Neural progenitor cell (in vitro differentiated cells): ENCODE measurements around the gene GALK2. TPM values are rescaled to one million over a fixed set of nuclear protein-coding genes. Genes with fewer than 3 reads are reported as not detected.

Experiments used
- DNase-seq: peaks from one replicate; pipeline ENCODE4 v3.0.0-alpha.2; 2016; ENCODE audit warnings: low spot score
- H2AFZ ChIP-seq: fragments of 200-600 bp; sonication (generic); replicated peaks from 2 replicates; pipeline ENCODE4 v1.6.1; 2016; ENCODE audit warnings: antibody characterized with exemption
- H3F3A ChIP-seq: fragments of 200-600 bp; sonication (generic); 2 replicates; pipeline ENCODE4 v1.6.1; 2016; ENCODE audit warnings: antibody characterized with exemption, low read depth
- H3K27ac ChIP-seq: fragments of 200-600 bp; sonication (generic); 2 replicates; pipeline ENCODE4 v1.5.1; 2016; ENCODE audit warnings: mild to moderate bottlenecking
- H3K27me3 ChIP-seq: fragments of 200-600 bp; sonication (generic); 2 replicates; pipeline ENCODE4 v1.6.1; 2016; ENCODE audit warnings: mild to moderate bottlenecking, moderate library complexity
- H3K36me3 ChIP-seq: fragments of 200-600 bp; sonication (generic); 2 replicates; pipeline ENCODE4 v1.5.1; 2016
- H3K4me1 ChIP-seq: fragments of 200-600 bp; sonication (generic); 2 replicates; pipeline ENCODE4 v1.6.1; 2016; ENCODE audit warnings: mixed run types
- H3K4me2 ChIP-seq: fragments of 200-600 bp; sonication (generic); 2 replicates; pipeline ENCODE4 v1.6.1; 2016
- H3K4me3 ChIP-seq: fragments of 200-600 bp; sonication (generic); 2 replicates; pipeline ENCODE4 v1.5.1; 2016
- H3K79me2 ChIP-seq: fragments of 200-600 bp; sonication (generic); 2 replicates; pipeline ENCODE4 v1.6.1; 2016; ENCODE audit warnings: low read depth
- H3K9ac ChIP-seq: fragments of 200-600 bp; sonication (generic); 2 replicates; pipeline ENCODE4 v1.6.1; 2016
- H3K9me3 ChIP-seq: fragments of 200-600 bp; sonication (generic); 2 replicates; pipeline ENCODE4 v1.5.1; 2016; ENCODE audit warnings: low read depth
- H4K20me1 ChIP-seq: fragments of 200-600 bp; sonication (generic); 2 replicates; pipeline ENCODE4 v1.6.1; 2016; ENCODE audit warnings: low read depth
- H3K27ac Mint-ChIP-seq: 3 replicates; pipeline ENCODE4 v1.8.0; 2021; ENCODE audit warnings: mixed read lengths
- H3K27me3 Mint-ChIP-seq: 2 replicates; pipeline ENCODE4 v1.8.0; 2022; ENCODE audit warnings: low read depth, mild to moderate bottlenecking, inconsistent platforms, moderate library complexity, mixed read lengths; ENCODE audit not compliant: insufficient read depth
- H3K36me3 Mint-ChIP-seq: 3 replicates; pipeline ENCODE4 v1.8.0; 2021; ENCODE audit warnings: mixed read lengths
- H3K4me1 Mint-ChIP-seq: 3 replicates; pipeline ENCODE4 v1.8.0; 2021; ENCODE audit warnings: mixed read lengths
- H3K4me3 Mint-ChIP-seq: 3 replicates; pipeline ENCODE4 v1.8.0; 2021; ENCODE audit warnings: mild to moderate bottlenecking, moderate library complexity, mixed read lengths
- H3K9me3 Mint-ChIP-seq: 3 replicates; pipeline ENCODE4 v1.8.0; 2020; ENCODE audit warnings: mixed read lengths
- CTCF ChIP-seq: fragments of 200-600 bp; sonication (generic); IDR thresholded peaks from 2 replicates; pipeline ENCODE4 v1.5.1; 2017; ENCODE audit warnings: antibody characterized with exemption, mild to moderate bottlenecking
- EZH2 ChIP-seq: fragments of 200-600 bp; sonication (generic); IDR thresholded peaks from 2 replicates; pipeline ENCODE4 v1.6.1; 2017; ENCODE audit warnings: antibody characterized with exemption, mild to moderate bottlenecking, moderate library complexity
- EZH2phosphoT487 ChIP-seq: fragments of 200-600 bp; sonication (generic); IDR thresholded peaks from 2 replicates; pipeline ENCODE4 v1.6.1; 2017; ENCODE audit warnings: antibody characterized with exemption
- total RNA-seq: library from RNA; depleted of rRNA; stranded (reverse); fragments of >200 nt; gene quantifications from 2 replicates; pipeline ENCODE4 v1.2.3, GENCODE V29; 2015; ENCODE audit warnings: low replicate concordance

GALK2 gene
- total RNA-seq, 1 donor from 2014 or later = 19.0 TPM

DNA sequence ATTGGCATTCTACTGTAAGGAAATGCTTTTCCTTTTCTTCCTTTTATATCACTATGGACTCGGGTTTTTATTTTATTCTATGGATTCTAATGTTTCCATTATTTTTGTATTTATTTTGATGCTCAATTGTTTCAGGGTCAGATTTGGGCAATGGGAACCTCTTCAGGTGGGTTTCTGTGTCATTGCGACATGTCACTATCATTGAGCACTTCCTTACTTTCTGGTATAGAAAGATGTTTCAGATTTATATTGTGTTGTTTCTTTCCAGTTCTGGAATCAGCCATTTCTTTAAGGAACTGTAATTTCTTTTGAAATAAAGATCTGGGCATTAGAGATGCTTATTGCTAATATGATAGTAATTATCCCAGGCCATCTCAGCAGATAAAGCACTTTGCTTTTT, 21.8 kb downstream of the GALK2 start:
- H3K27ac ChIP-seq = no peak overlapping the region
- no peaks in the 10 kb centered on the region for H4K20me1 ChIP-seq
- H3K9ac ChIP-seq = no peak overlapping the region
- Mint-ChIP-seq H3K4me1 (no peaks in the 10 kb centered on the region), H3K27ac (no peak overlapping the region), H3K9me3 (no peaks in the 10 kb centered on the region), H3K36me3 (no peaks in the 10 kb centered on the region), H3K4me3 (no peak overlapping the region), H3K27me3 (no peaks in the 10 kb centered on the region)
- no peak overlapping the region for H2AFZ ChIP-seq
- no peak overlapping the region for H3K4me3 ChIP-seq
- H3K36me3 ChIP-seq = no peaks in the 10 kb centered on the region
- no peak overlapping the region for H3K4me2 ChIP-seq
- no peaks in the 10 kb centered on the region for H3K4me1 ChIP-seq
- no peaks in the 10 kb centered on the region for H3K27me3 ChIP-seq
- H3K9me3 ChIP-seq = no peaks in the 10 kb centered on the region
- no peak for DNase-seq
- TF ChIP-seq EZH2 = no peak
- no peak for TF ChIP-seq EZH2phosphoT487
- no peak for TF ChIP-seq CTCF
- H3F3A ChIP-seq = no peaks in the 10 kb centered on the region
- H3K79me2 ChIP-seq = no peaks in the 10 kb centered on the region

DNA sequence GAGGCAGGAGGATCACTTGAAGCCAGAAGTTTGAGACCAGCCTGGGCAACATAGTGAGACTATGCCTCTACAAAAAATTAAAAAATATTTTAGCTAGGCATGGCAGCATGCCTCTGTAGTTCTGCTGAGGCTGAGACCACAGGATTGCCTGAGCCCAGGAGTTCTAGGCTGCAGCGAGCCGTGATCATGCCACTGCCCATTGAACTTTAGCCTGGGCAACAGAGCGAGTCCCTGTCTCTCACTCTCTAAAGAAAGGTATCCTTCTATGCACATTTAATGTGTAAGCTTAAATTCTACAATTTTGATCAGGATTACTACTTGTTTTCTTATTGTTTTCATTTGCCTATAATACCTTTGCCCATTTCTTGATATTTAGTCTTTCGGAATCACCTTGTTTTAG, 26.8 kb downstream of the GALK2 start:
- Histone ChIP-seq H3K27me3 (no peaks in the 10 kb centered on the region), H3K79me2 (no peaks in the 10 kb centered on the region), H3F3A (no peaks in the 10 kb centered on the region), H3K36me3 (peaks cover 2% of the 10 kb centered on the region), H3K9me3 (no peaks in the 10 kb centered on the region), H3K4me3 (no peak overlapping the region), H3K4me2 (no peak overlapping the region), H3K4me1 (no peaks in the 10 kb centered on the region), H4K20me1 (no peaks in the 10 kb centered on the region), H3K9ac (no peak overlapping the region), H2AFZ (no peak overlapping the region), H3K27ac (no peak overlapping the region)
- Mint-ChIP-seq H3K4me3 (no peak overlapping the region), H3K4me1 (no peaks in the 10 kb centered on the region), H3K9me3 (no peaks in the 10 kb centered on the region), H3K27me3 (no peaks in the 10 kb centered on the region), H3K36me3 (no peaks in the 10 kb centered on the region), H3K27ac (no peak overlapping the region)
- no peak for DNase-seq
- TF ChIP-seq EZH2phosphoT487 (no peak), CTCF (no peak), EZH2 (no peak)

- H3K79me2 ChIP-seq = no peaks in the 10 kb centered on the region
- peaks cover 7% of the 10 kb centered on the region for H3K36me3 ChIP-seq
- no peaks in the 10 kb centered on the region for H3F3A ChIP-seq
- H4K20me1 ChIP-seq = no peaks in the 10 kb centered on the region
- DNase-seq = no peak
- no peaks in the 10 kb centered on the region for H3K4me1 ChIP-seq
- no peak for TF ChIP-seq EZH2phosphoT487
- TF ChIP-seq CTCF = no peak
- TF ChIP-seq EZH2 = no peak
- H3K27ac ChIP-seq = no peak overlapping the region
- Mint-ChIP-seq H3K27me3 (no peaks in the 10 kb centered on the region), H3K4me1 (no peaks in the 10 kb centered on the region), H3K27ac (no peak overlapping the region), H3K4me3 (no peak overlapping the region), H3K36me3 (peaks cover 2% of the 10 kb centered on the region), H3K9me3 (no peaks in the 10 kb centered on the region)
- H3K9ac ChIP-seq = no peak overlapping the region
- H2AFZ ChIP-seq = no peak overlapping the region
- no peak overlapping the region for H3K4me3 ChIP-seq
- H3K9me3 ChIP-seq = no peaks in the 10 kb centered on the region
- no peak overlapping the region for H3K4me2 ChIP-seq
- H3K27me3 ChIP-seq = no peaks in the 10 kb centered on the region
These were observed 29.6 kb downstream of the GALK2 start for GRCh38 chr15:49199666-49200065.
